NCI-H2107 (cell line): ENCODE measurements around the gene AGGF1.
"Not testable (repeated sequence)": the region's sequence is repeated elsewhere in the genome, so short reads cannot be mapped to it uniquely, and the experiment has no call there.

Experiments used
- DNase-seq: peaks from one replicate; lab custom pipeline; 2025; lab: John Stamatoyannopoulos, UW

AGGF1 gene

GRCh38 chr5:77028631-77029375, 1.4 kb upstream of the AGGF1 start:
- no peak for DNase-seq

GRCh38 chr5:77029376-77029885, 773 bp upstream of the AGGF1 start:
- no peak for DNase-seq

GRCh38 chr5:77031891-77032290, 1.7 kb downstream of the AGGF1 start:
- DNase-seq = no peak

- DNase-seq = no peak
These were observed 2.4 kb downstream of the AGGF1 start for GRCh38 chr5:77032635-77033034.

- DNase-seq = no peak
These were observed 3.1 kb downstream of the AGGF1 start for GRCh38 chr5:77033338-77033737.

GRCh38 chr5:77035950-77036349, 5.7 kb downstream of the AGGF1 start:
- no peak for DNase-seq

- no peak for DNase-seq
These were observed 16.3 kb downstream of the AGGF1 start for GRCh38 chr5:77046416-77047073.

GRCh38 chr5:77064040-77064439, 33.8 kb downstream of the AGGF1 start:
- DNase-seq = no peak

GRCh38 chr5:77065256-77065655, 35.1 kb downstream of the AGGF1 start:
- DNase-seq = no peak

GRCh38 chr5:77066184-77066583, 36.0 kb downstream of the AGGF1 start:
- no peak for DNase-seq

- no peak for DNase-seq
These were observed 36.7 kb downstream of the AGGF1 start for GRCh38 chr5:77066823-77067442.

GRCh38 chr5:77073667-77074066, 43.5 kb downstream of the AGGF1 start:
- no peak for DNase-seq

- no peak for DNase-seq
These were observed 44.5 kb downstream of the AGGF1 start for GRCh38 chr5:77074745-77075144.

- no peak for DNase-seq
These were observed 47.0 kb downstream of the AGGF1 start for GRCh38 chr5:77076961-77077828.

- no peak for DNase-seq
These were observed 47.6 kb downstream of the AGGF1 start for GRCh38 chr5:77077829-77078176.

GRCh38 chr5:77080479-77080878, 50.3 kb downstream of the AGGF1 start:
- not testable (repeated sequence) for DNase-seq

GRCh38 chr5:77080905-77081304, 50.7 kb downstream of the AGGF1 start:
- peak; percentile 31 for DNase-seq

- no peak for DNase-seq
These were observed 52.1 kb downstream of the AGGF1 start for GRCh38 chr5:77082280-77082679.

- no peak for DNase-seq
These were observed 52.9 kb downstream of the AGGF1 start for GRCh38 chr5:77083088-77083487.

- no peak for DNase-seq
These were observed 56.1 kb downstream of the AGGF1 start for GRCh38 chr5:77086368-77086688.

GRCh38 chr5:77086689-77087483, 56.7 kb downstream of the AGGF1 start, which contains the start of gene ZBED3:
Gene ZBED3, minus strand, starts transcription at chr5:77087285. Its CDS starts 9,407 bp downstream, at chr5:77077878.
- peak; percentile 44 for DNase-seq
